ENCODE measurements around the gene SLC17A9. TPM values are rescaled to one million over a fixed set of nuclear protein-coding genes. Genes with fewer than 3 reads are reported as not detected.

Gene SLC17A9
- total and polyA plus RNA-seq, 3 experiments from 2014 or later = 1.0 to 26.8 (median 26.4) TPM

DNA sequence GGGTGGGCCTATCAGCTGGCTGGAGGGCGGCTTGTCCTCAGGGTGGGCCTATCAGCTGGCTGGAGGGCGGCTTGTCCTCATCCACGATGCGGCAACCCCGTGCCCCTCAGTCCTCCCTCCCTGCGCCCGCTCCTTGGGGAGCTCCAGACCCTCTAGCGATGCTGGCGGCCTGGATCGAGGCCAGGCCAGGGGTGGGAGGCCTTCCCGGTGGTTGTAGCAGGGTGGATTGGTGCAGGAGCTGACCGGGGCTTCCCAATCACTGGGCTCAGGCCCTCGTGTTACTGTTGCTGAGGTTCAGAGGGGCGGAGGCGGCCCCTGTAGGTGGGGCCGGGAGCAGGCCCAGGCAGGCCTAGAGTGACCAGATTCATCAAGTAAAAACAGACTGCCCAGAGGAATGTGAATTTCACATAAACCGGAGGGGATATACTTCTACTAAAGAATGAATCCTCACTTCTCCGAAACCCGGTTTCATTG lies 8.8 kb downstream of the SLC17A9 start:
- H3K27ac ChIP-seq (ENCODE audit: low read depth, low read length) = no peak overlapping the region
- CTCF ChIA-PET = no interaction called here
- Mint-ChIP-seq H3K27ac (no peak overlapping the region), H3K4me1 (peaks cover 0 to 6% (median 4%) of the 10 kb centered on the region in 3 donors), H3K4me3 (no peak overlapping the region), H3K36me3 (peaks cover 0 to 4% (median 0%) of the 10 kb centered on the region in 3 donors), H3K9me3 (no peaks in the 10 kb centered on the region), H3K27me3 (no peaks in the 10 kb centered on the region)
- POLR2A ChIA-PET = no interaction called here
- no peaks in the 10 kb centered on the region for H3K4me1 ChIP-seq (ENCODE audit: insufficient read depth, low read length)
- no peak overlapping the region for H3K4me3 ChIP-seq (ENCODE audit: low read length)
- no peaks in the 10 kb centered on the region for H3K36me3 ChIP-seq (ENCODE audit: insufficient read depth, low read length)
- no peaks in the 10 kb centered on the region for H3K27me3 ChIP-seq (ENCODE audit: insufficient read depth, low read length, poor library complexity, severe bottlenecking)
- no peak for DNase-seq
- no peaks in the 10 kb centered on the region for H3K9me3 ChIP-seq (ENCODE audit: low read length)

DNA sequence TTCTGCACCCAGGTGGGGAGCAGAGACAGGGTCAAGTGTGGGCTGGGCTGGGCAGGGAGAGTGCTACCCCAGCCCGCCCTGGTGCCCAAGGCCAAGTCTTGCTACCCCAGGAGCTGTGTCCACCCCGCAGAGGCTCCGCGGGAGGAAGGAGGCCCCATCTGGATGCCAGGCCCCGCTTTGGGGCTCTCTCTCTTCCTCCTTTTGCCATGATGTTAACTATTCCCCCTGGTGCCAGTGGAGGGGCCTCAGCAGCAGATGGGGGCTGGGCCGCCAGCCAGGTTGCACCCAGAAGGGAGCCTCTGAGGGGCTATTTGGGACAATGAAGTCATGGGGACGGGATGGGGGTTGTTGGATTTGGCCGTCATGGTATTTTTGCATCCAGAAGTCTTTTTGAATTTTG lies 9.3 kb downstream of the SLC17A9 start:
- ChIA-PET CTCF (no interaction called here), POLR2A (no interaction called here)
- Histone ChIP-seq H3K4me1 (ENCODE audit: insufficient read depth, low read length) (no peaks in the 10 kb centered on the region), H3K27ac (ENCODE audit: low read depth, low read length) (no peak overlapping the region), H3K27me3 (ENCODE audit: insufficient read depth, low read length, poor library complexity, severe bottlenecking) (no peaks in the 10 kb centered on the region), H3K36me3 (ENCODE audit: insufficient read depth, low read length) (no peaks in the 10 kb centered on the region), H3K4me3 (ENCODE audit: low read length) (no peak overlapping the region), H3K9me3 (ENCODE audit: low read length) (no peaks in the 10 kb centered on the region)
- peaks cover 0 to 6% (median 4%) of the 10 kb centered on the region in 3 donors for H3K4me1 Mint-ChIP-seq
- no peak for DNase-seq
- H3K27me3 Mint-ChIP-seq = no peaks in the 10 kb centered on the region
- H3K36me3 Mint-ChIP-seq = peaks cover 0 to 4% (median 0%) of the 10 kb centered on the region in 3 donors
- no peaks in the 10 kb centered on the region for H3K9me3 Mint-ChIP-seq
- H3K4me3 Mint-ChIP-seq = no peak overlapping the region
- no peak overlapping the region for H3K27ac Mint-ChIP-seq

DNA sequence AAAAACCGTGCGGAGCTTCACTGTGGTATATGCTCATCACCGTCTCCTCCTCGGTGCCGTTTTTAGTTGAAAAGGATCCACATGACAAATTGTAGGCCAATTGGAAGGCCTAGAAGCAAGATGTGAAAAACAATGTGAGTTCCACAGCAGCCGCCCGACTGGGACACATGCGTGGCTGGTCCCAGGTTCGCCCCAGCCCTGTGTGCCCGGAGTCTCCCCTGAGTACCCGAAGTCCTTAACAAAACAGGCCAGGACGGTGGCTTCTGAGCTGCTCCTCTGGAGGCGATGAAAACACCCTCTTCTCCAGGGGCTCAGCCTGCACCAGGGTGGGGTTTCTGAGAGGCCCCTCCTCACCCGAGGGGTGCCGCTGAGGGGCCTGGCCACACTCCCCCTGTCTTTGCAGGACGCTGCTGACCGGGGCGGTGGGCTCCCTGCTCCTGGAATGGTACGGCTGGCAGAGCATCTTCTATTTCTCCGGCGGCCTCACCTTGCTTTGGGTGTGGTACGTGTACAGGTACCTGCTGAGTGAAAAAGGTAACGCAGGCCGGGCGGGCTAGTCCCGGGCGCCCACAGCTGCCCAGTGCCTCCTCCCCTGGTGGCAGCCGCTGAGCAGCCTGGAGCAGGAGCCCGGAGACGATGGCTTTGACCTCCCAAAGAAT lies 9.8 kb downstream of the SLC17A9 start:
- H3K36me3 Mint-ChIP-seq = peaks cover 0 to 4% (median 0%) of the 10 kb centered on the region in 3 donors
- no peak overlapping the region for H3K4me3 Mint-ChIP-seq
- H3K4me3 ChIP-seq (ENCODE audit: low read length) = no peak overlapping the region
- no peaks in the 10 kb centered on the region for H3K27me3 Mint-ChIP-seq
- H3K36me3 ChIP-seq (ENCODE audit: insufficient read depth, low read length) = no peaks in the 10 kb centered on the region
- H3K27ac ChIP-seq (ENCODE audit: low read depth, low read length) = no peak overlapping the region
- no peaks in the 10 kb centered on the region for H3K4me1 ChIP-seq (ENCODE audit: insufficient read depth, low read length)
- no peaks in the 10 kb centered on the region for H3K9me3 ChIP-seq (ENCODE audit: low read length)
- CTCF ChIA-PET = interaction anchor here (2.1 kb wide), 1 partner anchor 10 kb away, joined by 7 read pairs; no protein-coding TSS in a partner anchor
- POLR2A ChIA-PET = no interaction called here
- H3K4me1 Mint-ChIP-seq = peaks cover 0 to 6% (median 4%) of the 10 kb centered on the region in 3 donors
- no peaks in the 10 kb centered on the region for H3K27me3 ChIP-seq (ENCODE audit: insufficient read depth, low read length, poor library complexity, severe bottlenecking)
- H3K27ac Mint-ChIP-seq = no peak overlapping the region
- no peaks in the 10 kb centered on the region for H3K9me3 Mint-ChIP-seq
- DNase-seq = no peak

- no peaks in the 10 kb centered on the region for H3K9me3 ChIP-seq (ENCODE audit: low read length)
- no peaks in the 10 kb centered on the region for H3K9me3 Mint-ChIP-seq
- peaks cover 0 to 6% (median 4%) of the 10 kb centered on the region in 3 donors for H3K4me1 Mint-ChIP-seq
- no peaks in the 10 kb centered on the region for H3K36me3 ChIP-seq (ENCODE audit: insufficient read depth, low read length)
- H3K27me3 ChIP-seq (ENCODE audit: insufficient read depth, low read length, poor library complexity, severe bottlenecking) = no peaks in the 10 kb centered on the region
- DNase-seq = no peak
- peaks cover 0 to 4% (median 0%) of the 10 kb centered on the region in 3 donors for H3K36me3 Mint-ChIP-seq
- H3K27ac ChIP-seq (ENCODE audit: low read depth, low read length) = no peak overlapping the region
- H3K27ac Mint-ChIP-seq = no peak overlapping the region
- H3K4me1 ChIP-seq (ENCODE audit: insufficient read depth, low read length) = no peaks in the 10 kb centered on the region
- ChIA-PET CTCF (interaction anchor here (2.1 kb wide), 1 partner anchor 10 kb away, joined by 7 read pairs; no protein-coding TSS in a partner anchor), POLR2A (no interaction called here)
- no peak overlapping the region for H3K4me3 Mint-ChIP-seq
- no peak overlapping the region for H3K4me3 ChIP-seq (ENCODE audit: low read length)
- H3K27me3 Mint-ChIP-seq = no peaks in the 10 kb centered on the region
Observed at GRCh38 chr20:62962891-62963613, 10.5 kb downstream of the SLC17A9 start.

DNA sequence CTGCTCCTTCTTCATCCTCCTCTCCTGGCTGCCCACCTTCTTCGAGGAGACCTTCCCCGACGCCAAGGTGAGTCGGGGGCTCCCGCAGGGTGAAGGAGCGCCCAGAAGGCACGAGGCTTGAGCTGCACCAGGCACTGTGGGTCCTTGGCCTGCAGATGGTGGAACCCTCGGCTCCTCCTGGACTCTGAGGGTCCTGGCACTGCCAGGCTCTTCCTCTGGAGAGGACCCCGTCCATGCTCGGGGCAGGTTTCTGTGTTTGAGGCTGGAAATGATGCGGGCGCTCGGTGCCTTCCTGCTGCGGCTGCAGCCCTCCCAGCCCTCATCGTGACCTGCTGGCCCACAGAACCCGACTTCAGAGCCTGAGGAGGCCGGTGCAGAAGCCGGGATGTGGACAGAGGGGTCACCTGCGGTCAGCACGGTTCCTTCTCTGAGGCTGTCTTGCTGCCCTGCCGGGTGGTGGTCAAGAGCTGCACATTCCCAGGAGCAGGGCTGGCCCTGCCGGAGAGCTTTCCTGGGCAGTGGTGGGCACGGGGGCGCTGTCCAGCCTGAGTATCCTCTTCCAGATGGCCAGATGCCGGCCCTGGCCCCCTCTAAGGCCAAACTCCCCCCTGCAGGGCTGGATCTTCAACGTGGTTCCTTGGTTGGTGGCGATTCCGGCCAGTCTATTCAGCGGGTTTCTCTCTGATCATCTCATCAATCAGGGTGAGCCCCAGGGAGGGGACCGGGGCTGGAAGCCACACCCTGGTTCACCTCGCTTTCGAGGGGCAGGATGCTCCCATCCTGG lies 11.3 kb downstream of the SLC17A9 start:
- no peak overlapping the region for H3K4me3 ChIP-seq (ENCODE audit: low read length)
- no peaks in the 10 kb centered on the region for H3K36me3 ChIP-seq (ENCODE audit: insufficient read depth, low read length)
- peaks cover 0 to 6% (median 4%) of the 10 kb centered on the region in 3 donors for H3K4me1 Mint-ChIP-seq
- H3K4me3 Mint-ChIP-seq = no peak overlapping the region
- POLR2A ChIA-PET = no interaction called here
- H3K27me3 Mint-ChIP-seq = no peaks in the 10 kb centered on the region
- H3K4me1 ChIP-seq (ENCODE audit: insufficient read depth, low read length) = no peaks in the 10 kb centered on the region
- peaks cover 0 to 4% (median 0%) of the 10 kb centered on the region in 3 donors for H3K36me3 Mint-ChIP-seq
- no peaks in the 10 kb centered on the region for H3K9me3 ChIP-seq (ENCODE audit: low read length)
- no peaks in the 10 kb centered on the region for H3K9me3 Mint-ChIP-seq
- DNase-seq = no peak
- CTCF ChIA-PET = interaction anchor here (2.1 kb wide), 1 partner anchor 9 kb away, joined by 7 read pairs; no protein-coding TSS in a partner anchor
- H3K27ac Mint-ChIP-seq = no peak overlapping the region
- H3K27me3 ChIP-seq (ENCODE audit: insufficient read depth, low read length, poor library complexity, severe bottlenecking) = no peaks in the 10 kb centered on the region
- H3K27ac ChIP-seq (ENCODE audit: low read depth, low read length) = no peak overlapping the region

GRCh38 chr20:62964700-62965099 lies 12.2 kb downstream of the SLC17A9 start:
- Histone ChIP-seq H3K4me3 (ENCODE audit: low read length) (no peak overlapping the region), H3K36me3 (ENCODE audit: insufficient read depth, low read length) (no peaks in the 10 kb centered on the region), H3K9me3 (ENCODE audit: low read length) (no peaks in the 10 kb centered on the region), H3K4me1 (ENCODE audit: insufficient read depth, low read length) (no peaks in the 10 kb centered on the region), H3K27me3 (ENCODE audit: insufficient read depth, low read length, poor library complexity, severe bottlenecking) (no peaks in the 10 kb centered on the region), H3K27ac (ENCODE audit: low read depth, low read length) (no peak overlapping the region)
- DNase-seq = no peak
- no peaks in the 10 kb centered on the region for H3K9me3 Mint-ChIP-seq
- ChIA-PET CTCF (interaction anchor here (2.1 kb wide), 1 partner anchor 8 kb away, joined by 7 read pairs; no protein-coding TSS in a partner anchor), POLR2A (no interaction called here)
- H3K4me1 Mint-ChIP-seq = peaks cover 0 to 4% (median 3%) of the 10 kb centered on the region in 3 donors
- H3K27ac Mint-ChIP-seq = peak overlapping the region in 1 of 8 donors; percentile 47
- no peaks in the 10 kb centered on the region for H3K27me3 Mint-ChIP-seq
- peaks cover 0 to 4% (median 0%) of the 10 kb centered on the region in 3 donors for H3K36me3 Mint-ChIP-seq
- H3K4me3 Mint-ChIP-seq = no peak overlapping the region

DNA sequence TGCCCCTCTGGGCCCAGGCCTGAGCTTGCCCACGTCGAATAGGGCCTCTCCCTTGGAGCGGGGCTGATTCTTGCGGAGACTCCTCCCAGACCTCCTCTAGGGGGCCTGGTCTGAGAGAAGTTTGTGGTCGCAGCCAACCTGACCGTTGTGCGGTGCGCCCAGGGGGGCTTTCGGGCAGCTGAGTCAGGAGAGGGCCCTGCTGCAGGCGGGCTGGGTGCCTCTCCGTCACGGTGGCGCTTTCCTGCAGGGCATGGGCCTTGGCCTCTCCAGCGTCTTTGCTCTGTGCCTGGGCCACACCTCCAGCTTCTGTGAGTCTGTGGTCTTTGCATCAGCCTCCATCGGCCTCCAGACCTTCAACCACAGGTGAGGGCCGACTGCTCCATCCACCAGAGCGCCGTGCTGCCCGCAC lies 12.9 kb downstream of the SLC17A9 start:
- no peaks in the 10 kb centered on the region for H3K9me3 ChIP-seq (ENCODE audit: low read length)
- H3K27me3 Mint-ChIP-seq = no peaks in the 10 kb centered on the region
- H3K27ac Mint-ChIP-seq = no peak overlapping the region
- ChIA-PET CTCF (no interaction called here), POLR2A (no interaction called here)
- H3K27ac ChIP-seq (ENCODE audit: low read depth, low read length) = no peak overlapping the region
- H3K4me1 ChIP-seq (ENCODE audit: insufficient read depth, low read length) = no peaks in the 10 kb centered on the region
- no peaks in the 10 kb centered on the region for H3K27me3 ChIP-seq (ENCODE audit: insufficient read depth, low read length, poor library complexity, severe bottlenecking)
- H3K4me3 ChIP-seq (ENCODE audit: low read length) = no peak overlapping the region
- H3K4me1 Mint-ChIP-seq = no peaks in the 10 kb centered on the region
- H3K36me3 ChIP-seq (ENCODE audit: insufficient read depth, low read length) = no peaks in the 10 kb centered on the region
- no peak for DNase-seq
- H3K36me3 Mint-ChIP-seq = peaks cover 0 to 4% (median 0%) of the 10 kb centered on the region in 3 donors
- H3K4me3 Mint-ChIP-seq = no peak overlapping the region
- H3K9me3 Mint-ChIP-seq = no peaks in the 10 kb centered on the region
